CD4-positive, alpha-beta T cell treated with Interleukin-4 for 4 hours (primary cell): ENCODE measurements around the gene PHACTR4.
"Not testable (repeated sequence)": the region's sequence is repeated elsewhere in the genome, so short reads cannot be mapped to it uniquely, and the experiment has no call there.

Experiments
- DNase-seq: peaks from one replicate; pipeline ENCODE4 v3.0.0-alpha.2; 2020

The PHACTR4 gene

DNA sequence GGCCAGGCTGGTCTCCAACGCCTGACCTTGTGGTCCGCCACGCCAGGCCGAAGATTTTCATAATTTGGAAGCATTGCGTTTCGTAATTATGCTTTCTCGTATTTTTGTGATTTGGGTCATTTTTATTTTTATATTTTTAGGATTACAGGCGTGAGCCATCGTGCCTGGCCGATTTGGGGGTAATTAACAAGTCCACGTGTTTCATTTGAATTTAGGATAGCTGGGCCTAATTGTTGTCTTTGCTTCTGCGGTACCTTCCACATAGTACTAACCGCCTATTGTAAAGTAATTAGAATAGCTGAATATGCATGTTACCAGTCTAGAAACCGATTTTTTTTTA is 137.3 kb downstream of the PHACTR4 start:
- no peak for DNase-seq

DNA sequence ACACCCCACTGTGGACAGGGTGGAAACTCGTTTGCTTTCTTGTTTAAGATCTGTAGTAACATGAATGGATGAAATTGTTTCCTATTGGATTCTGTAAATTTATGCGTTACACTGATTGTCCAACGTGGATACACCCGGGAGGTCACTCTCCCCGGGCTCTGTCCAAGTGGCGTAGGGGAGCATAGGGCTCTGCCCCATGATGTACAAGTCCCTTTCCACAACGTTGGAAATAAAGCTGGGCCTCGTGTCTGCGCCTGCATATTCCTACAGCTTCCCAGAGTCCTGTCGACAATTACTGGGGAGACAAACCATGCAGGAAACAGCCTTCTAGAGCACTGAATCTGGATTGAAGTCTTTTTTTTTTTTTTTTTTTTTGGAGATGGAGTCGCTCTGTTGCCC is 137.7 kb downstream of the PHACTR4 start:
- DNase-seq = no peak

DNA sequence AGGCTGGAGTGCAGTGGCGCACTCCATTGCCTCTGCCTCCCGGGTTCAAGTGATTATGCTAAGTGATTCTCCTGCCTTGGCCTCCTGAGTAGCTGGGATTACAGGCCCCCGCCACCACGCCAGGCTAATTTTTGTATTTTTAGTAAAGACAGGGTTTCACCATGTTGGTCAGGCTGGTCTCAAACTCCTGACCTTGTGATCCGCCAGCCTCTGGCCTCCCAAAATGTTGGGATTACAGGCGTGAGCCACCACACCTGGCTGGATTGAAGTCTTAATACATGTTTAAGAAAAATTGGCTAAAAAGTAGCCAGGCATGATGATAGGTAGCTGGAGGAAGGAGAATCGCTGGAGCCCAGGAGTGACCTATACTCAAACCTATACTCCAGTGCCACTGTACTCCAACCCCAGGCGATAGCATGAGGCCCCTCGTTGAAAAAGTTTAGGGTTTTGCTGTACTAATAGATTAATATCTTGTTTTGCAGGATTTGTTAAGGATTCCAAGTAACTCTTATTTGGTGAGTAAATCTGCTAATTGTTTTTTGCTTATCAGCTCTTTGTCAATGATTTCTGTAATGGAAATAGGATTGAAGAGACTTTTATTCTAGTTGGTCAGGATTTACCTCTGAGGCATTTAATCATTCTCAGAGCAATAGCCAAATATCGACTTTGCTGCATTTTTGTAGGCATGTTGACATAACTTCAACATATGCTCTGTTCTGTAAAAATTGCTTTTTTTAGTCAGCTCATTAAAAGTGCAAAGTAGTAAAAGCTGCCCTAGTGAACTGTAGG is 138.3 kb downstream of the PHACTR4 start:
- no peak for DNase-seq

DNA sequence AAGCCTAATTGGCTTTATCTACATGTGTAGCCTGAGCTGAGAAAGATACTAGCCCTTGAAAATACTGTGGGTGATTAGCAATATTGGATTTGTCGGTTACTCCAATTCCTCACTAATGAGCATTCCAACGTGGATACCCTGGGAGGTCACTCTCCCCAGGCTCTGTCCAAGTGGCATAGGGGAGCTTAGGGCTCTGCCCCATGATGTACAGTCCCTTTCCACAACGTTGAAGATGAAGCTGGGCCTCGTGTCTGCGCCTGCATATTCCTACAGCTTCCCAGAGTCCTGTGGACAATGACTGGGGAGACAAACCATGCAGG is 138.9 kb downstream of the PHACTR4 start:
- no peak for DNase-seq

DNA sequence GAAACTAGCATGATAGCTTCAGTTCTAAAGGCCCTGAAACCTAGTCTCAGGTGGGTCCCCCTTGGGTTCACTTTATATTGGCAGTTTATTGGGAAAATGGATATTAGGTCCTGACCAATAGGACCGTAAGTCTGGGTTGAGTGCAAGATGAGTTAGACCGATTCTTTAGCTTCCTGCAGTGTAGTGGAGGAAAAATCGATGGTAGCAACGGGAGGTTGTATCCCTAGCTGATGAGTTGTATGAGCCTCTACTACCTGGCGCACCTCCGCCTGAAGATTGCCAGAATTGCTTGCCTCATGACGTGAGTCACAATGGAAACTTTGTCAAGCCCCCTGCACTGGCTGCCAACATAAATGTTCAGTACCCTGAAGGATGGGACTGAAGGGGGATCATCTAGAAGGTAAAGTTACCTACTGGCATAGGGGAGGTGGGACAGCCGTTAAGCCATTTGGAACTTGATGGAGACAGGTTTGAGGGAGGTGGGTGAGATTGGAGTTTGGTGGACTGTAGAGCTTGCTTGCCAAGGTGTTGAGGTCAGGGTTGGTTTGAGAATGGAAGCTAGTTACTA is 140.2 kb downstream of the PHACTR4 start:
- DNase-seq = no peak

DNA sequence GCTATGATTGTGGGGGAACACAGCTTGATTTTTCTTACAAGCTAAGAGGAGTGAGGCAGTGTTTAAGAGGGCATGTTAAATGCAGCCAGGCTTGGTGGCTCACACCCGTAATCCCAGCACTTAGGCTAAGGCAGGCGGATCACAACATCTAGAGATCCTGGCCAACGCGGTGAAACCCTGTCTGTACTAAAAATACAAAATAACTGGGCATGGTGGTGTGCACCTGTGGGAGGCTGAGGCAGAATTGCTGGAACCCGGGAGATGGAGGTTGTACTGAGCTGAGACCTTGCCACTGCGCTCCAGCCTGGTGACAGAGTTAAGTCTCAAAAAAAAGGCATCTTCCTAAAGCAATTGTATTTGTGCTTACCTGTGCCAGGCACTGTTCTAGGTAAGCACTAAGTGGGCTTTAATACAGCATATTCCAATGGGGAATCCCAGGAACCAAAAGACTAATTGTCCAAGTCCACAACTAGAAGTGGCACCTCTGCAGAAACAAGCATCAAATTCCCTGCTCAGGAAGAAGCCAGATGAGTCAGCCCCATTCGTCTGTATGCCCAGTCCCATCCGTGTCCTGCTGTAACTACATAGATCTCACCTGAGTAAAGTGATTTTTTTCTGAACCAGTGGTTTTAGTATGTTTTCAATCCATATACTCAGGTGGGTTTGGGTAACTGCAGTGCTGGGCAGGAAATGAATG is 140.9 kb downstream of the PHACTR4 start:
- DNase-seq = no peak

DNA sequence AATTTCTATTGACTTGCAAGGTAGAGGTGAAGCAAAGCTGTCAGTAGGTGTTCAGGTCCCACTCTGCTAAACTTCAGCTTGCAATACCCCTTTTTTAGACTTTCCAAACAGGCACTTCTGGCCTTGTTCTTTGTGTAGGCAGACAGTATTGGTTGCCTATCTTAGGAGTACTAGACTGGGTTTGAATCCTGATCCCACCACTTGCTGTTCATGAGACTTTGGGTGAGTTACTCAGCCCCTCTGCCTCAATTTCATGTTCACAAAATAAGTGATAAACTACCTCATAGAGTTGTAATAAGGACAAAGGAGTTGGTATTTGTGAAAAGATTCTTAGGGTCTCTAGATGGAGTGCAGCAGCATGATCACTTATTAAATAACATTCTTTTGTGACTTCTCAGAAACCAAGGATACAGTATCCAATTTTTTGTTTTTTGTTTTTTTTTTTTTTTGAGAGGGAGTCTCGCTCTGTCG is 141.5 kb downstream of the PHACTR4 start:
- DNase-seq = no peak

DNA sequence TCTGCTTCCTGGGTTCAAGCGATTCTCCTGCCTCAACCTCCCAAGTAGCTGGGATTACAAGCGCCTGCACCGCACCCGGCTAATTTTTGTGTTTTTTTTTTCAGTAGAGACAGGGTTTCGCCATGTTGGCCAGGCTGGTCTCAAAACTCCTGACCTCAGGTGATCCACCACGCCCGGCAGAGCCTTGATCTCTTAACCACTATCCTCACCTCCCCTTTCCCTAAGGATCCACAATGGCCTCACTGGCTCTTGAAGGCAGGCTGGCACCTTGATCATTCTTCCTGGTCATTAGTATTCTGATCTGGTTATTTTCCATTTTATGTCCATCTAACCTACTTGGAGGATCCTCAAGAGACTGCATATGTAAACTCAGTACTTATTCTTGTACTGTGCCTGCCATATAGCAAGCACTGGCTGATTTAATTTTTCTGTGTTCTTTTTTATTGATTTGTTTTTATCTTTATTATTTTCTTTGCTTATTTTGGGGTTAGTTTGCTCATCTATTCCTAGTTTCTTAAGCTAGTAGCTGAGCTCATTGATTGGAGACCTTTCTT is 142.6 kb downstream of the PHACTR4 start:
- DNase-seq = no peak

DNA sequence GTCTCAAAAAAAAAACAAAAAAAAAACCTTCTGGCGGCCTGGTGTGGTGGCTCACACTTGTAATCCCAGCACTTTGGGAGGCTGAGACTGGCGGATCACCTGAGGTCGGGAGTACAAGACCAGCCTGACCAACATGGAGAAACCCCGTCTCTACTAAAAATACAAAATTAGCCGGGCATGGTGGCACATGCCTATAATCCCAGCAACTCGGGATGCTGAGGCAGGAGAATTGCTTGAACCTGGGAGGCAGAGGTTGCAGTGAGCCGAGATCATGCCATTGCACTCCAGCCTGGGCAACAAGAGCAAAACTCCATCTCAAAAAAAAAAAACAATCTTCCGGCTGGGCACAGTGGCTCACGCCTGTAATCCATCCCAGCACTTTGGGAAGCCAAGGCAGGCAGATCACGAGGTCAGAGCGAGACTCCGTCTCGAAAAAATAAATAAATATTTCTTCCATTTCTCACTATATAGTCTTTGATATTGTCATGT is 144.9 kb downstream of the PHACTR4 start:
- DNase-seq = not testable (repeated sequence)

DNA sequence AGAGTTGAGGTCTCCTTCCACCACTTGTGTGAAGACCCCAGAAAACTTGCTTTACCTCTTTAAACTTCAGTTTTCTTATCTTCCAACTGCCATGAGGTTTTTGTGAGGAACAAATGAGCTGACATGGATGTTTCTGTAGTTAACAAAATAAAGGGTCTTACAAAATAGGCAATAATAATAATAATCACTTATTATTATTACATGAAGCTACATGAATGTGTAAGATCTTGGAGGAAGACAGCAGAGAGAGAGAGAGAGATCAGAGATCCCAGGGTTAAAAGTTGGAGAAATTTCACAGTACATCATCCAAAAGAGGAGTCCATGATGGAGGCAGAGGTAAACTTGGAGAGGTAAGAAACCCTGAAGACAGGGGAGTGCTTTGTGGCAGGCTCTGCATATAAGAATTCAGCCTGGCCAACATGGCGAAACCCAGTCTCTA is 147.0 kb downstream of the PHACTR4 start:
- DNase-seq = no peak

DNA sequence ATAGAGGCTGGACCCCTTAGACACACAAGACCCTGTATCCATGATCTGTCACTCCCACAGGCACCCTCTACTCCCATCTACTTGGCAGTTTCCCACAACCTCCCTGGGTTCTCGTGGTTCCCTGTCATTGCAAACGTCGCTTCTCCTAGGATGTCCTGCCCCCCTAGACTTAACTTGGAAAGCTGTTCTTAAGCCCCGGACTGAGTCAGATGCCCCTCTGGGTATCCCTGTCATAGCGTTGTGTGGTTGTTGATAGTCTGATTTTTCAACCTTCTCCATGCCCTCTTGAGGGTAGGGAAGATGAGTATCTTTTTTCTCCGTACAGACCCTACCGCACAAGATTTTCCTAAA is 148.1 kb downstream of the PHACTR4 start:
- DNase-seq = no peak

DNA sequence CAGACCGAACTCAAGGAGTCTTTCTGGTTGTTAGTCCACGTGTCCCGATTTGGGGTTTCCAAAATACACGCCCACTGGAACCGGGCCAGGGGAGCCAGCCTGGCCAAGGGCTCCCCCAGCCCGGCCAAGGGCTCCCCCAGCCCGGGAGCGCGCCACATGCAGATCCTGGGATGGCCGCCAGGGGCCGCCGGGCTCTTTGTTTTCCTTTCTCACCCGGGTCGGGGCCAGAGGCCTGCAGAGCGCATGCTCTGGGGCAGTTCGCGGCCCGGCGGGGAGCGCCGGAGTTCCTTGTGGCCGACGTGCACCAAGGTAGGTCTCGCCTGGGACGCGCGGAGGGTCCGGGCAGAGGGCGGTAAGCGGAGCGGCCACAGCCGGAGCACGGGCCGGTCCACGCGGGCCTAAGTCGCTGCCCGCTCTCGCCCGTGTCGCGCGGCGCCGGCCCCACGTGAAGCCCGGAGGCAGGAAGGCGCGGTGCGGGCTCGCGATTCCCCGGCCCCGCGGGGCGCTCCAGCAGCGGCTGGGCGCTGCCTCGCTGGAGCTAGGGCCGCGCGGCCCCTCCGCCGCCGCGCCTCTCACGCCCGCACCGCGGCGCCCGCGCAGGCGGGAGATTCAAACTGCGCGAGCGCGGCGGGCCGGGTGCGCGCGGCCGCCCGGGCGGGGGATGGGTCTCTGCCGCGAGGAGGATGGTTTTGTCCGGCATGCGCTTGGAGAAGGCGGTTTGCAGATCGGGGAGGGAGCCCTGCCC is 148.6 kb downstream of the PHACTR4 start:
- DNase-seq = peak; percentile 87

DNA sequence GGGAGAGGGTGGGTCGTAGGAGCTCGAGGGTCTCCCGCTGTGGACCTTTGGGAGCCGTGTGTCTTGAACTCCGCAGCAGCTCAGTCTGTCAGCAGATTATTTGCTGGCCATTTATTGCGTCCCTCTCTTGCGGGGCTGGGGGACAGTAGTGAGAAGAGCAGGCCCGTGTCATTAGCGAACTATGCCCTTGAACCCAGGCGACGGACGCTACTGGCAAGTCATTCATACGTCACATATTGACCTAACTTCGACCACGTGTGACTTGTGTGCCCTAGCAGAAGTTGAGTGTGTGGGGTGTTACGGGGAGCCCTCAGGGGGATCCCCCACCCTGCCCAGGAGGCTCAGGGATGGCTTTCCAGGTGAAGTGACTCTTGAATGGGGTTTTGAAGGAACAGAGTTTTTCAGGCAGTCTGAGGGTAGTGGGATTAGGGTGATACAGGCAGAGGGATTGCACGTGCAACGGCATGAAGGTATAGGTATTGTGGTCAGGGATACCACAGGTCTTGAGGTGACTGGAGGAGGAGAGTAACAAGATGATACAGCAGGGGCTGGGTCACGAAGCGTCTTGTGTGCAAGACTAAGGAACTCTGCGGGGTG is 149.3 kb downstream of the PHACTR4 start:
- no peak for DNase-seq

DNA sequence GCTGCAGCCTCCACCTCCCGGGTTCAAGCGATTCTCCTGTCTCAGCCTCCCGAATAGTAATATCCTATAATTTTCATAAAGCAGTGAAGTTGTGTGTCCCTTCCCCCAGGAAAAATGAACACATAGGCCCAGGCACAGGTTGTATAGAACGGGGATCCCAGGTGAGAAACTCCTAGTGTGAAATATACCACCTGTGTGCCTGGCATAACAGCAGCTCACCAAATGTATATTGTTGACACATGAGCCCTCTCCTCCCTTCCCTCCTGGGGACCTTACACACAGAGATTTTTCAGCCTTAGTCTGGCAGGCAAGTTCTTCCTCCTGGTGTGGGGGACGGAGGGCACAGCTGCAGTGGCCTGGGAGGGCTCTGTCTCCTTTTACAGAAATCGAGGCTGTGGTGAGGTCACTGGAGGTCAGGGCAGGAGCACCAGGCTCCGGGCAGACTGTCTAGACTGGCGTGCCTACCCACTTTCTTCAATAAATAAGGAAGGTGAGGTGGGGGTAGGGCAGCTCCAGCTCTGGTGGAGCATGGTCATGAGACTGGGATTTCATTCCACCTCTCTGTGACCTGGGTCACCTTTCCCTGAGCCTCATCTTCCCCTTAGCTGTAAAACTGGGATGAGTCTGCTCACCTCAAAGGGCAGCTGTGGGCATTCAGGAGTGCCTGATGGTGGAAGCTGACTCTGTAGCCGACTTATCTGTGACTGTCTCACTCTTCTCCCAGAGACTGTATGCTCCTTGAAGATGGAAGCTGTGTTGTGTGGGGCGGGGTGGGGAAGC is 150.6 kb downstream of the PHACTR4 start:
- no peak for DNase-seq

DNA sequence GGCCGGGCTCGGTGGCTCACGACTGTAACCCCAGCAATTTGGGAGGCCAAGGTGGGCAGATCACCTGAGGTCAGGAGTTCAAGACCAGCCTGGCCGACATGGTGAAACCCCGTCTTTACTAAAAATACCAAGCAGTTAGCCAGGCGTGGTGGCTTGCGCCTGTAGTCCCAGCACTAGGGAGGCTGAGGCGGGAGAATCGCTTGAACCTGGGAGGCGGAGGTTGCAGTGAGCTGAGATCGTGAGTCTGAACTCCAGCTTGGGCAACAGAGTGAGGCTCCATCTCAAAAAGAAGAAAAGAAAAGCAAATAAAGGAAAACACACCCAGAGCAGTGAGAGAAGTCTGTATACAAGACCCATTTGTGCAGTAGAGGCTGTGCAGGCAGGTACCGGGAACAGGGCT is 151.3 kb downstream of the PHACTR4 start:
- DNase-seq = not testable (repeated sequence)

DNA sequence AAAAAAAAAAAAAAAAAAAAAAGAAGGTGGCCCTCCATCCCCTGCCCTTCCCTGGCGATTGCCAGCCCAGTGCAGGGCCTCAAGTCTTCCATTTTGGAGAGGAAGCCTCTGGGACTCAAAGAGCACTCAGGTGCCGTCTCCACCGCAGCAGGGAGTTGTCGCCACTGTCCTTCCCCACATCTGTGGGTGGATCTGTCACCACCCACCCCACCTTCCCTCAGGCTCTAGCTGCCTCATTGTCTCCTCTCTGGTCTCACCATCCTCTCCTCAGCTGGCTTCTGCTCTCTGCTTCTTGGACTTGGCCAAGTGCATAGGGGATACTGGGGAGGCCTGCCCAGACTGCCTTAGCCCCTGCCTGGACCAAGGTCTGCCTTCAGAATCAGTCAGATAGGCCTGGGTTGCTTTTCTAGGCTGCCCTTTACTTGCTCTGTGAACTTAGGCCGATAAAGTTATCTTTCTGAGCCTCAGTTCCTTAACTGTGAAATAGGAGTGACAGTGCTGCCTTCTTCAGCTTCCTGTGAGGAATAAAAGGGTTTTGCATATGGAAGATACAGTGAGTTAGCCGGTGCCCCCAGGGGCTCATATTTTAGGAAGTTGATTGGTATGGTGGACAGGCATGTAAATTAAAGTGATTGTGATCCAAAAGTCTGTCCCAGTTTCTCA is 152.1 kb downstream of the PHACTR4 start:
- no peak for DNase-seq

DNA sequence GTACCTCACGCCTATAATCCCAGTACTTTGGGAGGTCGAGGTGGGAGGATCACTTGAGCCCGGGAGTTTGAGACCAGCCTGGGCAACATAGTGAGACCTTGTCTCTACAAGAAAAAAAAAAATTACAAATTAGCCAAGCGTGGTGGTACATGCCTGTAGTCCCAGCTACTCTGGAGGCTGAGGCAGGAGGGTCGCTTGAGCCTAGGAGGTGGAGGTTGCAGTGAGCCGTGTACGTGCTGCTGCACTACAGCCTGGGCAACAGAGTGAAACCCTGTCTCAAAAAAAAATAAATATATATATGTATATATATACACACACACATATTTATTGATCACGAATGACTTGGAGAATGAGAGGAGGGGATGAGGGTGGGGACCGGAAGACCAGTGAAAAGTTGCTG is 153.0 kb downstream of the PHACTR4 start:
- DNase-seq = not testable (repeated sequence)

DNA sequence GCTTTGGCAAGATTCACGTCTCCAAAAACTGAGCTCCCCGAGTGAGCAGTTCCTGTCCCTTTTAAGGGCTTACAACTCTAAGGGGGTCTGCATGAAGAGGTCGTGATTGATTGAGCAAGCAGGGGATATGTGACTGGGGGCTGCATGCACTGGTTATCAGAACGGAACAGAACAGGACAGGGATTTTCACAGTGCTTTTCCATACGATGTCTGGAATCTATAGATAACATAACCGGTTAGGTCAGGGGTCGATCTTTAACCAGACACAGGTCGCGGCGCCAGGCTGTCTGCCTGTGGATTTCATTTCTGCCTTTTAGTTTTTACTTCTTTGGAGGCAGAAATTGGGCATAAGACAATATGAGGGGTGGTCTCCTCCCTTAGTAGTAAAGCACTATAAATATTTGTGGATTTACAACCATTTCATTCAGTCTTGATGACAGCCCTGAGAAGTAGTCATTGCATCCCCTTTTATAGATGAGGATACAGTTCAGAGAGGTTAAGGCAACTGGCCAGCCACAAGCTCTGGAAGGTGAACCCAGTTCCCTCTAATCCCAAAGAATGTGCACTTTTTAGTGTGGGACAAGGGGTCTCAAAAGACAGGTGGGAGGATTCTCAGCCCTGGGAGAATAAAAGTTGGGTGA is 155.6 kb downstream of the PHACTR4 start:
- DNase-seq = not testable (repeated sequence)

DNA sequence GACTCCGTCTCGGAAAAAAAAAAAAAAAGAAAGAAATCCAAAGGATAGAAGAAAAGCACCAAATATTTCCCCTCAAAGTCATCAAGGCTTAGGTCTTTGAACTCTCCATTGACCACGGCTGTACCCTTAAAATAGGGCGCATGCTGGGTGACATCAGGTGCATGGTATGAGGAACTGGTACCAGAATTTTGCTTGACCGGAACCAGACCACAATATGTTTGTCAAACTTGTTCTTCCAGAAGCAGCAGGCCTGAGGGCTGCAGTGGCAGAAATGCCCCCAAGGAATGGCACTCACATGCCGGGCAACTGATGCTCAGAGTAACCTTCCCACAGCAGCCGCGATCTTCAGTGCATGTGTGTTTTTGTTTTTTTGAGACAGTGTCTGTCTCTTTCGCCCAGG is 157.3 kb downstream of the PHACTR4 start:
- DNase-seq = no peak

DNA sequence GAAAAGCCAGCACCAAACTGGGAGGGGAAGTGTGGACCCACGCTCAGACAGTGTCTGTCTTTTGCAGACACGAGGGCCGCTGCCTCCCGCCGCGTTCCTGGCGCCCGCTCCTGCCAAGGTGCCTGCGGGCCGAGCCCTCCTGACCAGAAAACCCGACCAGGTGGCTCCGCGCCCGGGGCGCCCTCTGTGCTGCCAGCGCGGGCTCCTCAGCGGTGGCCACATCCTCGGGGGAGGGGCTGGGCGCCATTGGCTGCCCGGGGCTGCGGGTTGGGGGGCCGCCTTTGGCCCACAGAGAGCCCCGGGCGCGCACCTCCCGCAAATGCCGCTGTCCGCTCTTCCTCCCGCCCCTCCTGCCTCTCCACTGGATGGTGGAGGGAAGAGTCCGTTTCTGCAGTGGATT is 160.9 kb downstream of the PHACTR4 start:
- no peak for DNase-seq

DNA sequence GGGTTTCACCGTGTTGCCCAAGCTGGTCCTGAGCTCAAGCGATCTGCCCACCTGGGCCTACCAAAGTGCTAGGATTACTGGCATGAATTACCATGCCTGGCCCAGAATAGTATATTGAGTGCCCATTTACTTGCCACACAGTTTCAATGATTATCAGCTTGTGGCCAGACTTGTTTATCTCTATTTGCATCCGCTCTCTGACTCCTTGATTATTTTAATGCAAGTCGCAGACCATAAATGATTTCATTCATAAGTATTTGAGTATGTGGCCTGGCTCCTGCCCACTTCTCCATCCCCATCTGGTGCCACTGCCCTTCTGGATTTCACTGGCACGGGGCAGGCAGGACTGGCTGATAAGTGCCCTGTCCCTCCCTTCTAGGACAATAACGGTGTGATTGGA is 165.1 kb downstream of the PHACTR4 start:
- no peak for DNase-seq
